Measurements from ENCODE around the gene PIP5K1A.
A peak's percentile ranks its signal among the peaks of the same experiment; 100 is the strongest.
"Not testable (repeated sequence)": the region's sequence is repeated elsewhere in the genome, so short reads cannot be mapped to it uniquely, and the experiment has no call there.

The PIP5K1A gene

DNA sequence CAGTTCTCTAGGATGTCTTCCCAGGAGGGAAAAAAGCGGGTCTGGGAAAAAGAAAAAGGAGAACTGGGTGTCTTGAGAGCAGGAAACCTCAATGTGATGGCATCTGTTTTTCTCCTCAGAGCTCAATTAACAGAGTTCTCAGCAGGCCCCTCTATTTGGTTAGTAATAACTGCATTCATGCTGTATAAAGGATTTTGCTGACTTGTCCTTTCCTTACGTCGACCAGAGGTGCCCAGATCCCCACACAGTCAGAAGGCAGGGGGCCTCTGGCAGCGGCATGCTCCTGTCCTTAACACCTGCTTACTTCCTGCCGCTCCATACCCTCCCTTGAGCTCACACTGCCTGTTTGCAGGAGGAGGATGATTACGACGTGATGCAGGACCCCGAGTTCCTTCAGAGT lies 68.5 kb downstream of the PIP5K1A start:
- no peaks in the 10 kb centered on the region for H3K27me3 ChIP-seq (ENCODE audit: control insufficient read depth, insufficient read depth, low read length)
- H3K9me3 ChIP-seq (ENCODE audit: control insufficient read depth, low read length) = no peaks in the 10 kb centered on the region
- H3K4me3 ChIP-seq (ENCODE audit: low read length) = no peak overlapping the region
- no peak overlapping the region for H3K9ac ChIP-seq (ENCODE audit: low read length)
- no peaks in the 10 kb centered on the region for H3K36me3 ChIP-seq (ENCODE audit: control insufficient read depth, insufficient read depth, low read length)
- no peaks in the 10 kb centered on the region for H3K4me1 ChIP-seq (ENCODE audit: control insufficient read depth, insufficient read depth, low read length)

DNA sequence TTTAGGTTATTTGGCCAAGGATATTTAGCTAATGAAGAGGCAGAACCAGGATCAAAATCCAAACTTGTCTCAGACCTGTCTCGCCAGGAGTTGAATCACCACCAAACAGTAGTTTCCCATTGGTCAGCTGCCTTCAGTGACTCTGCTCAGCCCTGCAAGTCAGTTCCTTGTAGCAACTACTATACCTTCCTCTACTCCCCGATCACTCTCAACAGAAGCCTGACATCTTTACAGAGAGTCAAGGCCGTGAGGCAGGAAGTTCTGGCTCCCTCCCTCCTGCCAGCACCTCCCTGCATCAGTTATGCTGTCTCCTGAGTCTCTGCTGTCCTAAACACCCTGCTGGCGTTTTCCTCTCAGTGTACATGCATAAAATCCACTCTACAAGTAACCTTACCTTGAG lies 69.4 kb downstream of the PIP5K1A start:
- Histone ChIP-seq H3K9ac (ENCODE audit: low read length) (no peak overlapping the region), H3K4me3 (ENCODE audit: low read length) (no peak overlapping the region), H3K4me1 (ENCODE audit: control insufficient read depth, insufficient read depth, low read length) (no peaks in the 10 kb centered on the region), H3K36me3 (ENCODE audit: control insufficient read depth, insufficient read depth, low read length) (no peaks in the 10 kb centered on the region), H3K27me3 (ENCODE audit: control insufficient read depth, insufficient read depth, low read length) (no peaks in the 10 kb centered on the region), H3K9me3 (ENCODE audit: control insufficient read depth, low read length) (no peaks in the 10 kb centered on the region)

DNA sequence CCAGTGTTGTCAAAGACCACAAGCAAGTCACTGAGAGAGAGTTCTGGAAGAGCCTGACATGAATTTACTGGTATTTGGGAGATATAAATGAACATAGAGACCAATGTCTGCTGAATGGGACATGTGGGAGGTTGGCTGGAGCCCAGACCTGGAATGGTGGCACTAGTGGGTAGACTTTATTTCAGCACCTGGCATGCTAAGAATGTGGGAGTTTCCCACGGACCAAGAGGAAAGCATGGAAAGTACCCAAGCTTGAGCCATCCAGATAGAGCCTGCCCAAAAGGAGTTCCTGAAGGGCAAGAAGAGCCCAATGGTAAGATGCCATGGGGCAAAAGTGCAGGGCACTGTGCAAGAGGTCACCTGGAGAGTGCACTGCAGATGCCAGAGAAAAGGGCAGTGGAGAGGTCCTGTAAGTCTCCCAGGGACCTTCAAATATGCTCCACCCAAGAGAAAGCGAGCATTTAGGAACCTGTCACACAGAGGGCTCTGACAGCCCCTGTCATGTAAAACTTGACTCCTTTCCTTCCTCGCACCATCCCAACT lies 75.6 kb downstream of the PIP5K1A start:
- H3K9ac ChIP-seq (ENCODE audit: low read length) = no peak overlapping the region
- H3K4me3 ChIP-seq (ENCODE audit: low read length) = no peak overlapping the region
- no peaks in the 10 kb centered on the region for H3K36me3 ChIP-seq (ENCODE audit: control insufficient read depth, insufficient read depth, low read length)
- no peaks in the 10 kb centered on the region for H3K4me1 ChIP-seq (ENCODE audit: control insufficient read depth, insufficient read depth, low read length)
- H3K9me3 ChIP-seq (ENCODE audit: control insufficient read depth, low read length) = no peaks in the 10 kb centered on the region
- H3K27me3 ChIP-seq (ENCODE audit: control insufficient read depth, insufficient read depth, low read length) = no peaks in the 10 kb centered on the region

DNA sequence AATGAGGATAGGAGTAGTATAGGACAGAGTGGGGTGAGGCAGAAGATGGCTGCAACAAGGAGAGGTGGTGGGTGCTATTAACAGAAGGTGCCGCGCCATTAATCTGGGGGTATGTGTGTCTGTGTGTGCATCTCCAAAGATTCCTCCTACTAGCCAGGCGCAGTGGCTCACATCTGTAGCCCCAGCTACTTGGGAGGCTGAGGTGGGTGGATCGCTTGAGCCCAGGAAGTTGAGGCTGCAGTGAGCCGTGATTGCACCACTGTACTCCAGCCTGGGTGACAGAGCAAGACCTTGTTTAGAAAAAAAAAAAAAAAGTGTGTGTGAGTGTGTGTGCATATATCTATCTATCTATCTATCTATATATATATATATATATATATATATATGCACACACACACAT lies 77.0 kb downstream of the PIP5K1A start:
- not testable (repeated sequence) for H3K4me3 ChIP-seq (ENCODE audit: low read length); H3K4me1 ChIP-seq (ENCODE audit: control insufficient read depth, insufficient read depth, low read length); H3K9ac ChIP-seq (ENCODE audit: low read length); H3K27me3 ChIP-seq (ENCODE audit: control insufficient read depth, insufficient read depth, low read length); H3K36me3 ChIP-seq (ENCODE audit: control insufficient read depth, insufficient read depth, low read length); H3K9me3 ChIP-seq (ENCODE audit: control insufficient read depth, low read length)

DNA sequence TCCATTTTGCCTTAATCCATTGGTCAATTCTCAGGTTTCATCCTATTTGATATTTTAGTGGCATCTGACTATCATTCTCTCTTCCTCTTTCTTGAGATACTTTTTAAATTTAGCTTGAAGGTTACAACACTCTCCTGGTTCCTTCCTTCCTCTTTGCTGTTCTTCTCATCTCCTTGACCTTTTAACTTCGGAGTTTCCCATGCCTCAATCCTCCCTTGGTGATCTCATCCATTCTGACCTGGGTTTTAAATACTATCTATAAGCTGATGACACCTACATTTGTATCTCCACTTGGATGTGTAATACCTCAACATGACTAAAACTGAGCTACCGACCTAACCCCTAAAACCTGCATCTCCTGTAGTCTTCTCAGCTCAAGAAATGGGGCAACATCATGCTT lies 78.9 kb downstream of the PIP5K1A start:
- no peak overlapping the region for H3K9ac ChIP-seq (ENCODE audit: low read length)
- peaks cover 4% of the 10 kb centered on the region for H3K4me1 ChIP-seq (ENCODE audit: control insufficient read depth, insufficient read depth, low read length)
- no peaks in the 10 kb centered on the region for H3K27me3 ChIP-seq (ENCODE audit: control insufficient read depth, insufficient read depth, low read length)
- no peaks in the 10 kb centered on the region for H3K36me3 ChIP-seq (ENCODE audit: control insufficient read depth, insufficient read depth, low read length)
- H3K4me3 ChIP-seq (ENCODE audit: low read length) = no peak overlapping the region
- no peaks in the 10 kb centered on the region for H3K9me3 ChIP-seq (ENCODE audit: control insufficient read depth, low read length)

DNA sequence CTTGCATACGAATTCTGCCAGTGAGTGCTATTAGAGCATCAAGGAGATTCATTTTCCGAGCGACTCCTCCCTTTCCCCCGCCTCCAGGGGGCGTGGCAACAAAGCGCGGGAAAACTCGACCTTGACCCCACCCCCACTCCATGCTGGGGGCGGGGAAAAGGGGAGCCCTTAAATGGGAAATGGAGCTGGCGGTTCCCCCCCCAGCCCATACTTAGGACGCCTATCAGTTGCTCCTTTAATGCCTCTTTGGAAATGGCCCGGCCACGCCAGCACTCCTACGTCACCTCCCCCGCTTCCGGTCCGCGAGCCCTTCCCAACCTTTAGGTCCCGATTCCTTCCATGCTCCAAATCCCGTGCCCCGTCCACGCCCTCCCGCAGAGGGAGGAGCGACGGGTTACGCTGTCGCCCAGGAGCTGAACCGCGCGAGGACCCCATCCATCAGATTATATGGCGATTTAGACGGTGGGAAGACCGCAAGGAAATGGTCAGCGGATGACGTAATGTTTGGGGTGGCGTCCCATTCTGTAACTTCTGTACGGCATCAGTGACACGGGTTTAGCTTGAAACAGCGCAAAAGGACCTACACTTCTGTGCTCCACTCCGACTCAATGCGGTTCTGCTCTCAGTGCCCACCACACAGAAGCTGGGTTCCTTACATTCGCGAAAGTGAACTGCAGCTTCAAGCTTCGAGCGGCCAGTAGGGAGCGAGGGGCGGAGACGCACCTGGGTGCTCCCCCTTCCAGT lies 83.0 kb downstream of the PIP5K1A start:
- Histone ChIP-seq H3K4me1 (ENCODE audit: control insufficient read depth, insufficient read depth, low read length) (peaks cover 20% of the 10 kb centered on the region), H3K36me3 (ENCODE audit: control insufficient read depth, insufficient read depth, low read length) (peaks cover 1% of the 10 kb centered on the region), H3K9me3 (ENCODE audit: control insufficient read depth, low read length) (no peaks in the 10 kb centered on the region), H3K4me3 (ENCODE audit: low read length) (peak overlapping the region; percentile 99), H3K27me3 (ENCODE audit: control insufficient read depth, insufficient read depth, low read length) (no peaks in the 10 kb centered on the region), H3K9ac (ENCODE audit: low read length) (peak overlapping the region; percentile 92)

DNA sequence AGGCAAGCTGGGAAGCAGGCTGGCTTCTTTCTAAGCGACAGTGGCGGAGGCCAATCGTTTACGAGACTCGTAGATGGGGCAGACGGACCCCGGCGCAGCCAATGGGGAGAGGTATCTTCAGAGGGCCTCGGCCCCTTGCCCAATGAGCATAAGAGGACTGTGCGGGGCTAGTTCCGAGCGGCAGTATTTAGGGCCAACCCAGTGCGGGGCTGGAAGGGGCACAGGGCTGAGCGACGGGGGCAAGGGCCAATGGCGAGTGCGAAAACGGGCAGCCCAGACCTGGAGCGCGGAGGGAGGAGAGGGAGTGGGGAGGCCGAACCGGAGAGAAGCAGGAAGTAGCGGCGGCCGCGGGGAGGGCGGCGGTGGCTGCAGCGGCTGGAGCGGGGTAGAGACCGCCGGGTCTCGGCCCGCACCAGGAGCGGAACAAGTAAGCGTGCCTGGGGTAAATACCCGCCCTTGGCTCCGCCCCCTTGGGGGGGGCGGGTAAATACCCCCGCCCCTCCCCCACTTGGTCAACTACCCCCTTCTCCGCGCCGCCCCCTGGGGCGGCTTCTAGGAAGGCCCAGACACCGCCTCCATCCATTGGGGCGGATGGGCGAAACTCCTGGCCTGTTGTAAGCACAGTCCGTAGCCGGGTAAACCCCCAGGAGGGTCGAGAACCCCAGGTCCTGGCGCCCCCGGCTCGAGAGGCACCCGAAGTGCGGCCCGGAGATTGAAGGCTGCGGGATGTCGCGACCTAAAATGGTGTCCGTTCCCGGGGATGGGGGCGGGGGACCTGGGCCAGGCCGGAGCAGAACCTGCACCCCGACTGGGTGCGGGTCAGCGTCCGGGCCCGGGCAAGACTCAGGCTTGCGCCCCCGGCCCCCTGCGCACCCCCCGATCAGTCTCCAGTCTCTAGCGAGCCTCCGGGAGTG lies 83.9 kb downstream of the PIP5K1A start, which contains the start of gene ZNF687:
Gene ZNF687, plus strand, starts transcription at position 331 of the 914 bp plus-strand sequence. CDS start 3,993 bp downstream, outside the sequence.
- Histone ChIP-seq H3K4me3 (ENCODE audit: low read length) (peak within 1 kb of the TSS; percentile 99), H3K9me3 (ENCODE audit: control insufficient read depth, low read length) (no peaks in the 10 kb centered on the region), H3K4me1 (ENCODE audit: control insufficient read depth, insufficient read depth, low read length) (peaks cover 20% of the 10 kb centered on the region), H3K9ac (ENCODE audit: low read length) (peak within 1 kb of the TSS; percentile 92), H3K27me3 (ENCODE audit: control insufficient read depth, insufficient read depth, low read length) (no peaks in the 10 kb centered on the region), H3K36me3 (ENCODE audit: control insufficient read depth, insufficient read depth, low read length) (peaks cover 7% of the 10 kb centered on the region)

DNA sequence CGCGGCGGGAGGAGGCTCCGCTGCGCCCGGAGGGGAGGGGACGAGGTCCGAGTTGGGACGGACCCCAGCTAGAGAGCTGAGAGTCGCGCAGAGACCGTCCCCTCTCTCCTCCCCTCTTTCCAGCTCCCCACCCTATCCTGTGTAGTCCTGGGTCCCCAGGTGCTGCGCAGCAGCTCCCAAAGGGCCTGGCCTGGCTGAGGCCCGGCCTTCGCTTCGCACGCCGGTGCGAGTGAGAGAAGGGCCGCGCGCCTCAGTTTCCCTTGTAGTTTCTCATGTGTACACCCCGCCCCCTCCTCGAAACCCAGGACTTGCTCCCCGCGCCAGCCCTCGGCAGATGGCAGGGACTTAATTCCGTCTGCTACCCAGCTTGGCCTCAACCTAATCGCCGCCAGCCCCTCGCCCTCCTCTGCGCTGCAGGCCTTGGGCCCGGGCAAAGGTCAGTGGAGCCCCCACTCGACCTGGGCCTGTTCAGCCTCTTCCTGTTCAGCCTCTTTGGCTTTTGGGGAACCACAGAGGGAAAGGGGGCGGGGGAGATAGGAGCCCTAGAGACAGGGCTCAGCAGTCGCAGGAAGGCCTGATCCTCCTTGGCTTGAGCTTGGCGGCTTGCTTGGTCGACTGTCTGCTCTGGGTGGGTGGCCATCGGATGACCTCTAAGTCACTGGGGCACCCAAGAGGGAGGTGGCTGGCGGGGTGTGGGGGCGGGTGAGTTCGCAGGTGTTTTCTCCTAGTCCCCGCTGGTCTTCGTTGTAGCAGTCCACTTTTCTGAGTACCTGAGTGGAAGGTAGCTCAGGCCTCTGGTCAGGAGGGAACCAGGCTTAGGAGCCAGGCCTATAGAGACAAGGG lies 84.8 kb downstream of the PIP5K1A start:
- Histone ChIP-seq H3K36me3 (ENCODE audit: control insufficient read depth, insufficient read depth, low read length) (peaks cover 9% of the 10 kb centered on the region), H3K4me1 (ENCODE audit: control insufficient read depth, insufficient read depth, low read length) (peaks cover 20% of the 10 kb centered on the region), H3K4me3 (ENCODE audit: low read length) (peak overlapping the region; percentile 99), H3K9me3 (ENCODE audit: control insufficient read depth, low read length) (no peaks in the 10 kb centered on the region), H3K9ac (ENCODE audit: low read length) (peak overlapping the region; percentile 87), H3K27me3 (ENCODE audit: control insufficient read depth, insufficient read depth, low read length) (no peaks in the 10 kb centered on the region)

DNA sequence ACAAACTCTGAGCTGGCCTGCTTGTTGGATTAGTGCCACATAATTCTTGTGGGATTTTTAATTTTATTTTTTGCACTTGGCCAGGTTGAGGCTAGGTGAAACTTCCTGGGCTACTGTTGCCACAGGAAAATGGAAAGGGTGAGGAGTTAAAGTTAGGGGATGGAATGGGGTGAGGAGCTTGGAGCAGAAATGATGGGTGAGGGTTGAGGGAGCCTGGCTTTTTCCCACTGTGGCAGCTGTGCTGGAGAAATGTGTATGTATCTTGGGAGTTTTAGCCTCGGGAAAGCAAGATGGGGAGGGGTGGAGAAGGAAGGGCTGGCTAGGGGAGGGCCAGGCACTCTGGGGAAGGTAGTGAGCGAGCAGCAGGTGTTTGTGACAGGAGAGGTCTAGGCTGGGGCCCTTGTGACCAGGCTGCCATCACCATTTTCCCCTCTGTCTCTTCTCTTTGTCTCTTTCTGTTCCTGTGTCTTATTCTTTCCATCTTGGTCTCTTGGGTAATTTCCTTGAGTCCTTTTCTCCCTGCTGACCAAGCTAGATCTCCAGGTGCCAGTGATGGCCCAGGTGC lies 85.7 kb downstream of the PIP5K1A start:
- Histone ChIP-seq H3K4me3 (ENCODE audit: low read length) (no peak overlapping the region), H3K4me1 (ENCODE audit: control insufficient read depth, insufficient read depth, low read length) (peaks cover 20% of the 10 kb centered on the region), H3K9me3 (ENCODE audit: control insufficient read depth, low read length) (no peaks in the 10 kb centered on the region), H3K9ac (ENCODE audit: low read length) (peak overlapping the region; percentile 87), H3K27me3 (ENCODE audit: control insufficient read depth, insufficient read depth, low read length) (no peaks in the 10 kb centered on the region), H3K36me3 (ENCODE audit: control insufficient read depth, insufficient read depth, low read length) (peaks cover 17% of the 10 kb centered on the region)

DNA sequence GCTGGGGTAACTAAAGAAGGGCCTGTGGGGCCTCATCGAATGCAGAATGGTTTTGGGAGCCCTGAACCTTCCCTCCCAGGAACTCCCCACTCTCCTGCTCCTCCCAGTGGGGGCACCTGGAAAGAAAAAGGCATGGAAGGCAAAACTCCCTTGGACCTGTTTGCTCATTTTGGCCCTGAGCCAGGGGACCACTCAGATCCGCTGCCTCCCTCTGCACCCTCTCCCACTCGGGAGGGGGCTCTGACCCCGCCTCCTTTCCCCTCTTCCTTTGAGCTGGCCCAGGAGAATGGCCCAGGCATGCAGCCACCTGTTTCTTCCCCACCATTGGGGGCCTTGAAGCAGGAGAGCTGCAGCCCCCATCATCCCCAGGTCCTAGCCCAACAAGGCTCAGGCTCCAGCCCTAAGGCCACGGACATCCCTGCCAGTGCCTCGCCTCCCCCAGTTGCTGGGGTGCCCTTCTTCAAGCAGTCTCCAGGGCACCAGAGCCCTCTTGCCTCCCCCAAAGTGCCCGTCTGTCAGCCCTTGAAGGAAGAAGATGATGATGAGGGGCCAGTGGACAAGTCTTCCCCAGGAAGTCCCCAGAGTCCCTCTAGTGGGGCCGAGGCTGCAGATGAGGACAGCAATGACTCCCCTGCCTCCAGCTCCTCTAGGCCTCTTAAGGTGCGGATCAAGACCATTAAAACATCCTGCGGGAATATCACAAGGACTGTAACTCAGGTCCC lies 88.4 kb downstream of the PIP5K1A start:
- peaks cover 17% of the 10 kb centered on the region for H3K4me1 ChIP-seq (ENCODE audit: control insufficient read depth, insufficient read depth, low read length)
- H3K9ac ChIP-seq (ENCODE audit: low read length) = no peak overlapping the region
- no peak overlapping the region for H3K4me3 ChIP-seq (ENCODE audit: low read length)
- no peaks in the 10 kb centered on the region for H3K27me3 ChIP-seq (ENCODE audit: control insufficient read depth, insufficient read depth, low read length)
- H3K36me3 ChIP-seq (ENCODE audit: control insufficient read depth, insufficient read depth, low read length) = peaks cover 31% of the 10 kb centered on the region
- no peaks in the 10 kb centered on the region for H3K9me3 ChIP-seq (ENCODE audit: control insufficient read depth, low read length)

DNA sequence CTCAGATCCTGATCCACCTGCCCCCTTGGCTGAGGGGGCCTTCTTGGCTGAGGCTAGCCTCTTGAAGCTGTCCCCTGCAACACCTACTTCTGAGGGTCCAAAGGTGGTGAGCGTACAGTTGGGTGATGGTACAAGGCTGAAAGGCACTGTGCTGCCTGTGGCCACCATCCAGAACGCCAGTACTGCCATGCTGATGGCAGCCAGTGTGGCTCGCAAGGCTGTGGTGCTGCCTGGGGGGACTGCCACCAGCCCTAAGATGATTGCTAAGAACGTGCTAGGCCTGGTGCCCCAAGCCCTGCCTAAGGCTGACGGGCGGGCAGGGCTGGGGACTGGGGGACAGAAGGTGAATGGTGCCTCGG lies 89.0 kb downstream of the PIP5K1A start:
- Histone ChIP-seq H3K9me3 (ENCODE audit: control insufficient read depth, low read length) (no peaks in the 10 kb centered on the region), H3K4me3 (ENCODE audit: low read length) (no peak overlapping the region), H3K36me3 (ENCODE audit: control insufficient read depth, insufficient read depth, low read length) (peaks cover 32% of the 10 kb centered on the region), H3K9ac (ENCODE audit: low read length) (no peak overlapping the region), H3K4me1 (ENCODE audit: control insufficient read depth, insufficient read depth, low read length) (peaks cover 17% of the 10 kb centered on the region), H3K27me3 (ENCODE audit: control insufficient read depth, insufficient read depth, low read length) (no peaks in the 10 kb centered on the region)

Measured in mucosa of stomach (tissue), 1 donor.